Fibroblast of peridontal ligament (primary cell): ENCODE data around the gene MAPK8IP2.
"Not testable (repeated sequence)": the region's sequence is repeated elsewhere in the genome, so short reads cannot be mapped to it uniquely, and the experiment has no call there.

Experiments
- DNase-seq: peaks from one replicate; pipeline ENCODE4 v3.0.0-alpha.2; 2010; ENCODE audit errors: extremely low read depth

Gene MAPK8IP2

DNA sequence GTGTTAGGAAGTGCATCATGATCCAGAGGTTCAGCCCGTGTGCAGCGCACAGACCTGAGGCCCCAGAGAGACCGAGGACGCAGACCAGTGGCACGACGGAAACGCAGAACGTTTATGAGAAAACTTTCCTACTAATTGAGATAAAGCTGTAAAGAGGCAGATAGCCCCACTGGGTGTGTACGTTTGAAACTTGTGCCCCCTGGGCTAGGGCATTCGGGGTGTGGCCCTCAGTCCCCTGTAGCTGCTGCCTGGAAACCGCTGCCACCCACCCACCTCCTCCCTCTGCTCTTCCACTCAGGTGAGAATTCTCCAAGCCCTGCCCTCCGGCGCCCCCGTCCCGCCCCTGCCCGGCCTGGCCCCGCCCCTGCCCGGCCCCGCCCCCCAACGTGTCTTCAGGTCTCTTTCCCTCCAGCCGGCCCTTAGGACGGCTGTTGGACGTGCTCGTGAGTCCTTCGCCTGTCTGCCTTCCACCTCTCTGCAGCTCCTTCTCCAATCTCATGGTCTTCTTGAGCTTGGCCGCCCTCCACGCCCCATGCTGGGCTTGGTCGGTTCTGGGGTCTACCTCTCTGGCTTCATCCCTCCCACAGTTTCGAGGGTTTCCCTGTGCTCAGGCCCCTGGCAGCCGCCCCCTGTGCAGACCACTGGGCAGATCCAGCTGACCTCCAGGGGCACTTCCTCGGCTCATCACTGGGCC lies 12.1 kb downstream of the MAPK8IP2 start:
- no peak for DNase-seq

DNA sequence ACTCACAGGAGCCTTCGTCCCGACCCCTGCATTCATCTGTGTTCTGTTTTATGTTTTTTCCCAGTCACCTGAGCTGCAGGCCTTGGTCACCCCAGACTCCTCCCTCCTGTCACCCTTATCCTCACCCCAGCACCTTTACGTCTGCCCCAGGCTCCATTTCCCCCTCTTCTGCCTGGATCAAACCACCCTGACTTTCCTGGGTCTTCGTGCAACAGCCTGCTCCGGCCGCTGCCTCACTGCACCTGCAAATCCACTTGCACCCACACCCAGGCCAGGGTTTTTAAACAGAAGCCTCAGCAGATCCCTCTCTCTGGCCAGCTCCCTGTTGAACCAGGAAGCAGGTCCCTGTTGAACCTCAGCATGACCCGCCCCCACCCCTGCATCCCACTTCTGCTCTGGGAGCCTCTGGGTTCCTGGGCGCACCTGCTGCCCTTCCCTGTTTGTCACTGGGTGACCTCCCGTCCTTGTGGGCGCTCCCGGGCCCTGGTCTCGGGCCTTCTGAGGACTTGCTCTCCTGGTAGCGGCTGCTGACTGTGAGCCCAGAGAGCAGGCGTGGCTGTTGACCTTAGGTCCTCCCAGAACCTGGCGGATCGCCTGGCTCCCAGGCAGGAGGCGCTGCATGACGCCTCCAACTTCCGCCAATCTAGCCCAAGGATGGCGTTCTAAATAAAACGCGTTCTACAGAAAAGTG lies 12.8 kb downstream of the MAPK8IP2 start:
- no peak for DNase-seq

DNA sequence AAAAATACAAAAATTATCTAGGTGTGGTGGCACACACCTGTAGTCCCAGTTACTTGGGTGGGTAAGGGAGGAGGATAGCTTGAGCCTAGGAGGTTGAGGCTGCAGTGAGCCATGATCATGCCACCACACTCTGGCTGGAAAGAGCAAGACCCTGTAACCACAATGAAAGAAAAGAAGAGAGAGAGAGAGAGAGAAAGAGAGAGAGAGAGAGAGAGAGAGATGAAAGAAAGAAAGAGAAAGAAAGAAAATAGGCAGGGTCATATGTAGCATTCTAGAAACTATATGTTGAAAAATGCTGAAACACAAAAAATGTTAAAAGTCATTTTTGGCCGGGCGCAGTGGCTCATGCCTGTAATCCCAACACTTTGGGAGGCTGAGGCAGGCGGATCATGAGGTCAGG lies 13.7 kb downstream of the MAPK8IP2 start:
- DNase-seq: not testable (repeated sequence)

DNA sequence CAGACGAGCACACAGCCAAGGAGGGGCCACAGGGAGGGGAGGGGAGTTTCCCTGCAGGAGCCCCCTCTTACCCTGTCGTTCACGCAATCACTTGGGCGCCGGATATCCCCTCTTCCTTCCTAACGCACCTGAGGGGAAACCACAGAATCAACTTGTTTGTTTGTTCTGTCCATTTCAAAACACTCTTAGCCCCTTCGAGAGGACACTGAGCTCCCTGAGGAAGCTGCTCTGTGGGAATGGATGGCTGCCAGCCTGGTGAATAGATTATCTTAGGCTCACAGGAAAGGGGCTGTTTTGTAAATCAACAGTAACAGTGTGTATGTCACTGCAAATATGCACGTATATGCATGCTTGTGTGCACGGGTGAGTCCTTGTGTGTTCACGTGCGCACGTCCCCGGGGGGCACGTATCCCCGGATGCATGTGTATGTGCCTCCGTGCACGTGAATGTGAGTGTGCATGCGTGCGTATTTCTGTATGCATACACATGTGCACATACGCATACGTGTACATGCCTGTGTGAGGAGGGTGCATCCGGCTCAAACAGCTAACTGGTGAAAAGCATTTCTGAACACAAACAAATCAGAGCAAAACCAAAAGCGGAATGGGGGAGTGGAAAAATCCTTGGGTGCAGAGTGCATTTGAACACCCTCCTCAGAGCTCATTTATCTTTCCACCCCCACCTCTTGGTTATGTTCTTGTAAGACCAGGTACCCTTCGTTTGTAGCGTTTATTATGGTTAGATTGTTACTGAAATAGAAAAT lies 20.2 kb downstream of the MAPK8IP2 start:
- DNase-seq: peak; percentile 12

DNA sequence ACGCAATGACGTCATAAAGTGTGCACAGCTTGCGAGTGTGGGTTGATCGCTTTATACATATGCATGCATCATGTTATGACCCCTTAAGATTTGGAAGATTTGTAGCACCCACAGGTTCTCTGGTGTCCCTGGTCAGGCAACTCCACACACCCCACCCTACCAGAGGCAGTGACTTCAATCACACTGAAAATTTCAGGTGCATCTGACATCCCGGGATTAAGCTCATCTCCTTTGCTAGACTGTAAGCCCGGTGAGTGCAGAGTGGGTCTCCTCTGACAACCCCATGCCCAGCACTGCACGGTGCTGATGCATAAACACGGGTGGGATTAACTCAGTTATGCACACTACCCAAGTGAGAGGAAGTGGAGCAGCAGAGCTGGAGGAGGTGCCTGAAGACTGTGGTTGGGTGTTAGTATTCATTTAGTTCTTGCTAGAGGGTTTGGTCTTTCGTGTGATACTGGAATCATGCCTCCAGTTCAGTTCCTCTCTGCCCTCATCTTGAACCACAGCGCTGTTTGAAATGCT lies 20.8 kb downstream of the MAPK8IP2 start:
- no peak for DNase-seq

DNA sequence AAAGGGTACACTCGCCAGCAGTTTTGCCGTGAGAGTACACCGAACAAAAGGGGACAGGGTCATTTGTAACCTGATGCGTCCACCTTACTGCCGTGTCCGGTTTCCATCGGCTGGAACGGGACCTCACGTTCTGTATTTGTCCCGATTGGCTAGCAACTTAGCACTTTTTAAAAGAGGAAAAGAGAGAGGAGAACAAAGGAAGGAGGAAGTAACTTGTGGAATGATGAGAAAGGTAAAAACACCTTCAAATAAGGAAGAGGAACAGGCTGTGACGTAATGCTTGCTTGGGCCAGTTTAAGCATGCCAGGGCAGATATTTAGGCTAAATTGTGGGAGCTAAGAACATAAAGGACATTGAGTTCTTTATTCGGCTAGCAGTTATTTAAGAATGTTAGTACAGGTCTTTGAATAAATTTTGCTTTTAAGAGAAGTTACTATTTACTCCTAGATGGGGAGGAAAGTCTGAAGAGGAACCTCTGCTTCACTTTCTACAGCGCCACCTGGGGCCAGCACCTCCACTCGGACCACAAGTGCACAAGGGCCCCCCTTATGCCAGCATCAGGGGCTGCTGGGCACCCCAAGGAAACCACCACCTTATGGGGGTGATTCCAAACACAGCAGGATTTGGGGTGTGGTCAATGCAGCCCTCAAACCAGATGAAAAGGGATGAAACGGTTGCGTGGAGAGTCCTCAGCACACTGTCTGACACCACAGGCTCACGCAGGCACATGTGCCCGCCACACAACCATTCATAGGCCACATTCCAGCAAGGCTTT lies 21.5 kb downstream of the MAPK8IP2 start:
- DNase-seq: no peak

DNA sequence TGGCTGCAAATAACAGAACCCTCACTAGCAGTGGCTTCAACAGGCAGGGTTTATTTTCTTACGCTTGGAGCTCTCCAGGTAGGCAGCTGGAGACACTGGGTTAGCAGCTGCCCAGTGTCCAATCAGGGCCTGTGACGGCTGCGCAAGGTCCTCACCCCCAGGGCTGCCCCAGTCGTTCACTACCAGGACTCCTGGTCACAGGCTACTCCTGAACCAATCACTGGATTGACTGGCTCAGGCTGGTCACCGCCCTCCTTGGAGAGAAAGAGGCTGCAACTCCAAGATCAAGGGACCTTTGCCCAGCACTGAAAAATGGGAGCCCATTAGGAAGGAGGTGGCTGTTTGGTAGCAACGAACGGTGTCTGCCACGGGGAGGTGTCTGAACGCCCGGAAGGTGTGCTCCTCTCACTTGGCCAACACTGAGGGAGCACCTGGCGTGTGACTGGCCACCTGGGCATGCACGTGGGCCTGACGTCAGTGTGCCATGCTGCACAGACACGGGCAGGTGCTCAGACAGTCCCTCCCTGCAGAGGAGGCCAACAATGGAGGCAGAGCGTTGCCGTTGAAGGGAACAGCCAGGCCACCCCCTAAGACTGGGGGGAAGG lies 22.2 kb downstream of the MAPK8IP2 start:
- DNase-seq: no peak

DNA sequence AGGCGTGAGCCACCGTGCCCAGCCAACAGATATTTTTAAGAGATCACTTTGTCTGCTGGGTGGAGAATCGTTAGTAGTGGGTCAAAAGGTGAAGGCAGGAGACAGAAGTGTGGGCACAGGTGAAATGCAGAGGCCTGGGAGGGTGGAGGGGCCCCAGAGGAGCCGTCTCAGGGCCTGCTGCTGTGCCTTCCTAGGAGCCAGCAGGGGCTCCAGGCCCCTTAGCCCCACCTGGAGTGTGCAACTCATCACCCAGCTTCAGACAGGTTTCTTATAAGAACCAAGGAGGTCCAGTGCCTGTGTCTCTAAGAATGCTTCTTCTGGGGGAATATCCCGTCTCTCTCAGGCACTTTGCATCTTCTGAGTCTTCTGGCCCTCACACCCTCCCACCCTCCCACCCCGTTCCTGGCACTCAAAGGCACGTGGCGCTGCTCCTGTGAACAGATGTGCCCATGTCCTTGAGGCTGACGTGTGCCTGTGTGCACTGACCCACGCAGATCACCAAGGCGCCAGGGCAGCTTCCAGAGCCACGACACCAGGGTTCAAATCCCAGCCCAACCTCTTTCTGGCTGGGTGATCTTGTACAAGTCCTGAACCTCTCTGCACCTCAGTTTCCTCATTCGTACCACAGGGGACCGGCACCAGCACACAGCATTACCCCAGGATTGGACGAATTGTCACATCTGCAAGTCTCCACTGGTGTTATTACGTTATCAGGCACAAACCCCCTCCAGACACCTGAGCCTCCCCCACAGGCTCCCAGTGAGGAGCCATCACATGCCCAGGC lies 23.9 kb downstream of the MAPK8IP2 start:
- DNase-seq: no peak

DNA sequence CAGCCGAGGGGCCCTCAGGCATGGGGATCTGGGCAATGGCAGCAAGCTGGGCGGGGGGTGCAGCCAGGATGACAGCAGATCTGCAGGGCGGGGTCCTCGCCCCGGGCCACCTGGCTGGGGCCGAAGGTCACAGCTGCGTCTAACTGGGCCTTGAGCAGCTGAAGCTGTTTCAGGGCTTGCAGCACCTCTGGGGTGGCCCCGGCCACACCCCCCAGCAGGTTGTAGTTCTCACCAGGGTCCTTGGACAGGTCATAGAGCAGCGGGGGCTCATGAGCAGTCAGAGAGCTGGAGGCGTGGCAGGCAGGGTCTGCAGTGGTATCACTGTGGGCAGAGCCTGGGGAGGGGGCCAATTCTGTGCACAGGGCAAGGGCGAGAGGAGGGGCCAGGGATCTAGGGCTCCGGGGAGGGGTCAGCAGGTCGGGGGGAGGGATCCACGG lies 24.6 kb downstream of the MAPK8IP2 start:
- no peak for DNase-seq

DNA sequence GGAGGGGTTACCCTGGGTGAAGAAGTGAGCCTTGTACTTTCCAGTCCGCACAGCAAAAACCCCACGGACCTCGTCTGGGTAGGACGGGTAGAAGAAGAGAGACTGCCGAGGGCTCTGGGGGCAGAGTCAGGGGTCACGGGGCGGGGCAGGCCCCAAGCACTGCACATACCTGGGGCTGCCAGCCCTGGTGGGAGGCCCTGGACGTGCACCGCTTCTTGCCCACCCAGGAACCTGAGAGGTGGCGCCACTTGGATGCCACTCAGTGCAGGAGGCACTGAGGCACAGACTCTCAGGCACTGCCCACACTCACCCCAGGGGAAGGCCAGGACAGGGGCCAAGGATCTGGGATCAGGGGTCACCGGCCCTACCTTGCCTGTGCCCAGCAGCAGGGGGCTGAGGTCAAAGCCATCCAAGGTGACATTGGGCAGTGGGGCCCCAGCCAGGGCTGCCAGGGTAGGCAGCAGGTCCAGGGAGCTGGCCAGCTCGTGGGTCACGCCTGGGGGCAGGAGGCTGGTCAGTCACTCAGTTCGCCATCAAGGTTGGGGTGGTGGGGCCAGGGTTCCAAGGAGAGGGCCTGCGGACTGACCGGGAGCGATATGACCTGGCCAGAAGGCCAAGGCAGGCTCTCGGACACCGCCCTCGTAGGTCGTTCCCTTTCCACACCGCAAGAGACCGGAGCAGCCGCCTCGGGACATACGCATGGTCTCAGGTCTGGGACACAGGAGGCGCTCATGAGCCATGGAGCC lies 25.1 kb downstream of the MAPK8IP2 start:
- no peak for DNase-seq

DNA sequence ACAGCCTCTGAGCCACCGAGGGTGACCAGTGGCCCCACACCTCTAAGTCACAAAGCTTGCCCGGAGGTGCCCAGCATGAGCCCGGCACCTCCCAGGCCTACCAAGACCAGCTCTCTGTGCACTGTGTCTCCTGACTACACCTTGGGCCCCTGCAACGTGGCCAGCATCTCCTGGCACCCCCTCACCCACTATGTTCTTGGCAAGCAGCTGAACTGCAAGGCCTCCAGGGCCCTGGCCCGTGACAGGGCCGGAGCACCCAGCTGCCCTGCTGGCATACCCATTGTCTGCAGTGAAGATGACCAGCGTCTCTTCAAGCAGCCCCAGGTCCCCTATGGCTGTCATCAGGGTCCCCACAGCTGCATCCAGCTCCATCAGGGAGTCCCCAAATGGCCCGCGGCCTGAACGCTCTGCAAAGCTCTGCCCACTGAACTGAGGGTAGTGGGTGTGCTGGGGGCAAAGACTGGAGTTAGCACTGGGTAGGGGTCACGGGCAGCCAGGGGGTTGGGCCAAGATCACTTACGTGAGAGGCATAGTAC lies 25.8 kb downstream of the MAPK8IP2 start:
- DNase-seq: no peak

DNA sequence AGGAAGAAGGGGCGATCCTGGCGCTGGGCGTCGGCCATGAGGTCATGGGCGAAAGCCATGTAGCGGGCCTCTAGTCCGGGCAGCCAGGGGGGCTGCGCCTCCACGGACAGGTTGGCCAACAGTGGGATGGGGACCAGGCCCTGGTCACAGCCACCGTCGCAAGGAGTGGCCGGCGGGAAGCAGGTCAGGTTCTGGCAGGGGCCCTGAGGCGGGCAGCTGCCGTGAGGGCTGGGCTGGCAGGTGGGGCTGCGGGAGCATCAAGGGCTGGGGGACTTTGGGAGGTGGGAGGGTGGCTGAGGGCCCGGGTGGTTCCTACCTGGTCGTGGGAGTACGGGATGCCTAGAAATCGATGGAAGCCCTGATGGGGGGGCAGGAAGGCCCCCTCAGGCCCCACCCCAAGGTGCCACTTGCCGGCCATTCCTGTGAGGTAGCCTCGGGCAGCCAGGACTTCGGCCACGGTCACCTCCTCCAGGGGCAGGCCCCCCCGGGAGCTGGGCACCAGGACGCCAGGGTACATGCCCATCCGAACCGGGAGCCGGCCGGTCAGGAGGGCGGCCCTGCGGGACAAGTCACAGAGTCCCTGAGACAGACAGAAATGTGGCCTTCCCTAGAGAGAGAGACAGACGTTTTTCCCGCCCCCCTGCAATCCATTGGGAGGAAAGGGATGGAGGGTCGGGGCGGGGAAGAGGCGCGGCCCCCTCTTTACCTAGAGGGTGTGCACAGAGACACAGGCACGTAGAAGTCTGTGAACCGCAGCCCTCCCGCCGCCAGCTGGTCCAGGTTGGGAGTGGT lies 26.5 kb downstream of the MAPK8IP2 start:
- no peak for DNase-seq

DNA sequence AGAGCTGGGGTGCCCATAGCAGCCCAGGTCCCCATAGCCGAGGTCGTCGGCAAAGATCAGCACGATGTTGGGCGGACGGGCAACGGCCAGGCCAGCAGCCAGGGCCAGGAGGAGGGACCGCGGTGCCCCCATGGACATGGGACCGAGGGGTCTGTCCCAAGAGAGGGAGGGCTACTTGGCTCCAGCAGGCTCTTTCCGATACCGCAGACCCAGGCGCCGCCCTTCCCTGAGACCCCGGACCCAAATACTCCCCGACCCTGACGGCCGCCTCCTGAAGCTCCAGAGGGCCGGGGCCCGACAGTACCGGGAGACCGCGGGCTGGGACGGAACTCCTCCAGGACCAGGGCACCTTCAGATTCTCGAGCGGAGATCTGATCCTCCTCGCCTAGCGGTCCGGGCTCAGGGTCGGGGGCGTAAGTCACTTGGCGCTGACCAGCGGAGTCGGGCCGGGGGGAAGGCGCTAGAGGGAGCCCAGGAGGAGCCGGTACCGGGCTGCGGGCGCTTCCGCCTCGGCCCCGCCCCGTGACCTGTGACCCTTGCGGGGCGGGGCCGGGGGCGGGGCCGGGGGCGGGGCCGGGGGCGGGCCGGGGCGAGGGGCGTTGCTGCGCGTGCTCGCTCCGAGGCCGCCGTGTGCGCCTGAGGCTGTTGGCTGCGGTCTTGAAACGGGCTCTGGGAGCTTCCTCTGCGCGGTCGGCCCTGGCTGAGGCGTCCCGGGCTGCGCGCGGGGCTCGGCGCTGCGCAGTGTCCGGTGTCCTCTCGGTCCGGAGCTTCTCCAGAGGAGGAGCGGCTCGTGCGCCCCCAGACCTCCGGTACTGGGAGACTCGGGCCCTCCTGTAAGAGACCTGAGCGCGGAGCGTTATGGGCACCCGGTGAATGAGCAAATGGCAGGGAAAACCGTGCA lies 27.3 kb downstream of the MAPK8IP2 start, which contains the start of gene ARSA:
Gene ARSA (minus strand): TSS at position 511 of the 901 bp plus-strand sequence. CDS start 373 bp downstream, at position 138.
- peak; percentile 73 for DNase-seq

DNA sequence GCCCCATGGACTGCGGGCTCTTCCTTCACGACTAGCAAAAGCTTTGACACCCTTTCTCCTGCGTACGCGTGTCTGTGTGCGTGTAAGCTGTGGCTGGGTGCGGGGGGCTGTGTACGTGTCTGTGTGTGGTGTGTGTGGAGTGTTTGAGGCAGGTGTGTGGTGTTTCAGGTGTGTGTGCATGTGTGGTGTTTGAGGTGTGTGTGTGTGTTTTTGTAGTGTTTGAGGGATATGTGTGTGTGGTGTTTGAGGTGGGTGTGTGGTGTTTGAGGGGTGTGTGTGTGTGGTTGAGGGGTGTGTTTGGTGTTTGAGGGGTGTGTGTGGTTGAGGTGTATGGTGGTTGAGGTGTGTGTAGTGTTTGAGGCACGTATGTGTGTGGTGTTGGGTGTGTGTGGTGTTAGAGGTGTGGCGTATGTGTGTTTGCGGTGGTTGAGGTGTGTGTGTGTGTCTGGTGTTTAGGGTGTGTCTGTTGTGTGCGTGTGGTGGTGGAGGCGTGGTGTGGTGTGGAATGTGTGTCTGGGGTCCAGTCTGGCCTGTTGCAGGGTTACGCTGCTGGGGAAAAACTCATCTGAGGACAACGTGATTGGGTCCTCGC lies 28.0 kb downstream of the MAPK8IP2 start:
- DNase-seq: no peak

DNA sequence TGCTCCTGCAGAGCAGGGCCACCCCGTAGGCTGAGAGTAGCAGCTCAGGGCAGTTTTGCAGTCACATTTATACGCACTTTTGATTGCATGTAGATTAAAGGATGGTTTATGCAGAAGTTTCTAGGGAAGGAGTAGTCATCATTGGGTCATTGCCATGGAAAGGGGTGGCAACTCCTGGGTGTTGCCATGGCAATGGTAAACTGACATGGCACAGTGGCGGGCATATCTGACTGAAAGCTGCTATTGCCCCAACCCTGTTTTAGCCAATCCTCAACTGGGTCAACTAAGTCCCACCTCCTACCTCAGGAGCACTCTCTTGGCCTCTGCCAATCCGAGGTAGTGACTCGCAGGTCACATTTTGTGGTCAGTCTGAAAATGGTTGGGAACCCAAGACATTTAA lies 29.8 kb downstream of the MAPK8IP2 start:
- DNase-seq: peak; percentile 10

DNA sequence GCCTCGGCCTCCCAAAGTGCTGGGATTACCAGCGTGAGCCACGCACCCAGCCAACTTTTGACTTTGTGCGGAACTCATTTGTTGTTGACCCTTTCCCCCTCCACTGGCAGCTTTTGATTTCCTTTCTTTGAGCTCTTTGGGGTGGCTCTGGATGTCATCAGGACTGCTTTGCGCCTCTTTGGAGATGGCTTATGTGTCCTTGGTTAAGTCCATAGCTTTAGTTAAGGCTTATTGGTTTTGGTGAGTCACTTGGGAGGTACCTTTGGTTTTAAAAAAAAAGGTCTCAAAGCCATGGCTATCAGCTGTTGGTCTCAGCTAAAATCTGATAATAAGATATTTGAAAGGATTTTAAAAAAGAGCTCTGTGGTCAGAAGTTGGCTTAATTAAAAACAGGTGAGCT lies 32.5 kb downstream of the MAPK8IP2 start:
- no peak for DNase-seq

DNA sequence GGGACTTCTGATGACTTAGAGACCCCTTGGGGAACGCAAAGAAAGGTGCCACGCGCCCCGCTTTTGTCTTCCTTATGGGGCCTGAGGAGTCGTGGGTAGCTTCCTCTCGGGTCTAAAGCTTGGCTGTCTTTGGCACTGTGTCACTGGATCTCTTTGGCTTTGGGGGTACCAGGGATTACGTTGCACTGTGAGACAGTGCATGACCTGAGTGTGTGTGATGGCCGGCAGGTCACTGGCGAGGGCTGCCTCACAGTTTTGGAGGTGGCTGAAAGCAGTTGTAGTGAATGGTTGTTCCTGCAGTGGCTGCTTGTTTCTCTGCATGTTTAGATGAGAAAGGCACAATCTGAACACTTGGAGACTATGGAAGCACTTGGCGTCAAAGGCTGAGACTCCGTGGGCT lies 33.2 kb downstream of the MAPK8IP2 start:
- DNase-seq: no peak
